AG10803 (cell line): ENCODE measurements around the gene NME5.

Experiments used
- DNase-seq: peaks from one replicate; pipeline ENCODE4 v3.0.0; 2010; ENCODE audit warnings: low read depth
- H3K4me3 ChIP-seq: 2 replicates; pipeline ENCODE4 v1.5.1; 2011; ENCODE audit warnings: mild to moderate bottlenecking, low read length, control low read depth
- CTCF ChIP-seq: conservative IDR thresholded peaks from 2 replicates; pipeline ENCODE4 v1.5.1; 2011; ENCODE audit warnings: mild to moderate bottlenecking, low read length, control low read depth, inconsistent platforms

The NME5 gene

GRCh38 chr5:138096997-138097828 lies 42.0 kb downstream of the NME5 start:
- H3K4me3 ChIP-seq, result no peak overlapping the region
- DNase-seq, result no peak
- no peak for TF ChIP-seq CTCF

GRCh38 chr5:138096363-138096762 lies 42.9 kb downstream of the NME5 start:
- DNase-seq, result no peak
- H3K4me3 ChIP-seq, result no peak overlapping the region
- TF ChIP-seq CTCF, result no peak

DNA sequence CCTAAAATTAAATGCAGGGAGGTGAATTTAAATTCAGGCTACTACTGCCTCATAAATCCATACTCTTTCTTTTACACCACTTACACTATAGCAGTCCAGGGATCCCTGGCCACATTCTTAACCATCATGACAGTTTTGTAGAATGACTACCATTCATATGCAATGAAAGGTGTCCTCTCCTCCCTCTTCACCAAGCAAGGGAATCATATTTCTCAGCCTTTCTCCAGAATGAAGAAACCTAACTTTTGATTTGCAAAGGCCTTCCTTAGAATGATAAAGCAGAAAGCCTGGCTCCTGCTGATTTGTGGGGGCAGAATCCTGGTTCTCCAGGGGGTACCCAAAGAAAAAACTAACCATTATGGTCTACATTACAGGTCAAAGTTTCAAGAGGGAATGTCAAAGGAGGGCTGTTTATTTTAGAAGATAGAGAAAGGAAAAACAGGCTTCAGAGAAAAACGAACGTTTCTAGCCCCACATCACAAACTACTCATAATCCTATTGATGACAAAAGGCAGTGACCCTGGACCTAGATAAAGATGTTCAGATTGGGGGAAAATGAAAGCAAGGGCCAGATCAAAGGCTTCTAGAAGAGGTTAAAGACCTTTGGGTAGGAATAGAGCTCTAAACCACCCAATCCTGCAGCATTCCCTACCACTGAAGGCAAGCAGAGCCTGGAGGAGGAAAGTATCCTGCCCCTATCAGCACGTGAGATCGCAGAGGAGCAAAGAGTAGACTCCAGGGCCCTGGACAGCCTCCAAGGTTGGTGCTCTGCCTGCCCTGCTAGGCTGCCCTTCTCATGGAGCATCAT lies 43.9 kb downstream of the NME5 start:
- H3K4me3 ChIP-seq, result no peak overlapping the region
- no peak for TF ChIP-seq CTCF
- no peak for DNase-seq

DNA sequence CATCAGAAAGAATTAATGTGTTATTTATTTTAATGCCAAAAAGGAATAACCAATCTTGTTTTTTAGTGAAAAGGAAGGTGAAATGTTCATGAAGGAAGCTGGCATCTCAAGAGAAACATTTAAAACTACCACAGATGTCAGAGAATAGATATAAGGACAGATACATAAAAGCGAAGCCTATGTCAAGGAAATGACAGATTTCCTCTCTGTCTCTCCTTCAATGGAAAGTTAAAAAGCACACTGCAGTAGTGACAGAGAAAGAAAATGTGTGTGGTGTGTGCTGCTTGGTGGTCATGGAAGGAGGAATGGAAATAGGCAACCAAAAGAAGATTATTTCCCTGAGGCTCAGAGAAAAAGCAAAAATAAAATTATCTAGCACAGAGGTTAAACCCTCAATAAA lies 46.2 kb downstream of the NME5 start:
- no peak for TF ChIP-seq CTCF
- H3K4me3 ChIP-seq, result no peak overlapping the region
- DNase-seq, result no peak

DNA sequence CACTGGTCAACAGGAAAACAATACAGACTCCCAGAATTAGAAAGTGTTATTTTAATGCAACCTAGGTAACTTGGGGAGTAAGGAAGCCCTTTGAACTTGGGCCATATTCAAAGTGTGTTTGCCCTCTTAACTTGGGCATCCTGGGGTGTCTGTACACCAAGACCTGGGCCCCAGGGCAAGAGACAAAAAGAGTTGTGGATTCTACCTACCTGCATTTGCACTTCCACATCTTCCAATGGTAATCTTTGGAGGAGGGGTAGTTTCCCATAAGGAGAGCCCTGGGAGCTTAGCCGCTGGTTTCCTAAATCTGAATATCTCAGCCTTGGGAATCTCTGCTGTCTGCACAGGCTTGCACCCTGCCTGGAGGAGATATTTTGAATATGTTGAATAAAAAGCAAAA lies 46.9 kb downstream of the NME5 start:
- no peak overlapping the region for H3K4me3 ChIP-seq
- no peak for TF ChIP-seq CTCF
- no peak for DNase-seq

DNA sequence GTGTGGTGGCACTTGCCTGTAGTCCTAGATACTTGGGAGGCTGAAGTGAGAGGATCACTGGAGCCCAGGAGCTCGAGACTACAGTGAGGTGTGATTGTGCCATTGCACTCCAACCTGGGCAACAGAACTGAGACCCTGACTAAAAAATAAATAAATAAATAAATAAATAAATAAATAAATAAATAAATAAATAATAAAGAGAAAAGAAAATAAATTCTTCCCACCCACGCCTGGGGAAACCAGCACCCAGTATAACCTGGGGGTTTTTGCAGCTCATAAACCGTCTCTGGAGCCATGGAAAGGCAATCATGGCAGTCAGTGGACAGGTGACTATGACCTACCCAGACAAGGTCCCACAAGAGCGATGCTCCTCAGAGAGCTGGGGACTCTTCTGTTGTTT lies 47.5 kb downstream of the NME5 start:
- no peak for DNase-seq
- H3K4me3 ChIP-seq, result no peak overlapping the region
- TF ChIP-seq CTCF, result no peak

GRCh38 chr5:138083702-138084101 lies 55.5 kb downstream of the NME5 start, which contains the start of gene WNT8A:
WNT8A (plus strand) TSS chr5:138084033; CDS start chr5:138084128, 95 bp downstream.
- no peak for TF ChIP-seq CTCF
- no peak within 1 kb of the TSS for H3K4me3 ChIP-seq
- DNase-seq, result no peak
